ENCODE results near the gene ST8SIA2.
"Not testable (repeated sequence)": the region's sequence is repeated elsewhere in the genome, so short reads cannot be mapped to it uniquely, and the experiment has no call there.

Gene ST8SIA2

DNA sequence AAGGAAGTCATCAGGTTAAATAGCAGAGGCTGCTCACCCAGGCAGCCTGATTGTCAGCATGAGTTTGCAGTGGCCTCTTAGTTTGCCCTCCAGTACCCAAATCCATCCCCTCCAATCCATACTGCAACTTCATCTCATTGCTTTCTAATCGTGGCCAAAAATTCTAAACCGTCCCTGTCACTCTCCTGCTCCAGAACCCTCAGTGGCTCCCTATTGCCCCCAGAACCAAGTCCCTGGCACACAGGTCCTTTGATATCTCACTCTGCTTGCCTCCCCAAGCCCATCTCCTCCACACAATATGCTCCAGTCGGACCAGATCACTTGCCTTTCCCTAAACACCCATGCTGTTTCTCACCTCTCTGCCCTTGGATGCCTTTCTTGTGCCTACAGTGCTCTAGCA, 49.7 kb downstream of the ST8SIA2 start:
- DNase-seq (ENCODE audit: low read depth) = no peak

DNA sequence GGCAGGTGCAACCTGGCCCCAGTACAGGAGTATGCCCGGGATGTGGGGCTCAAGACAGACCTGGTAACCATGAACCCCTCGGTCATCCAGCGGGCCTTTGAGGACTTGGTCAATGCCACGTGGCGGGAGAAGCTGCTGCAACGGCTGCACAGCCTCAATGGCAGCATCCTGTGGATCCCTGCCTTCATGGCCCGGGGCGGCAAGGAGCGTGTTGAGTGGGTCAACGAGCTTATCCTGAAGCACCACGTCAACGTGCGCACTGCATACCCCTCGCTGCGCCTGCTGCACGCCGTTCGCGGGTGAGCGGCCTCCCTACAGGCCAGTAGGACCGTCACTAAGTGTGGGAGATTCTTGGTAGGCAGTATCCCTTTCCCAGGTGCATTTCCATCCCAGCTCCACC, 51.0 kb downstream of the ST8SIA2 start:
- no peak for DNase-seq (ENCODE audit: low read depth)

DNA sequence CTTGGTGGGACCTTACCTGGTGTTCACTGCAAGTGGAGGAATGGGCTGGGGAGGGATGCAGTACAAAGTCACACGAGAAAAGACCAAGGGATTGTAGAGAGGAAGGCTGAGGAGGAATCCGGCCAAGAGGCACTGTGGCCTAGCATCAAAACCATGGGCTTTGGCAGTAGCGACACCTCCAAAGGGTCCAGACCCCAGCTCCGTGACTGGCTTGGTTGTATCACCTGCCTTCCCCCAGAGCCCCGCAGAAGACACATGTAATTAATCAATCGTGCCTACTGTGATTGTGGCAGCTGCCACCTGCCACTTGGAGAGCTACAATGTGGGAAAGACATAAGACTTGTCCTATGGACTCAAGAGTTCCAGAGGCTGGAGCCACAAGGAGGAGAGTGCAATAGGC, 54.7 kb downstream of the ST8SIA2 start:
- DNase-seq (ENCODE audit: low read depth) = no peak

DNA sequence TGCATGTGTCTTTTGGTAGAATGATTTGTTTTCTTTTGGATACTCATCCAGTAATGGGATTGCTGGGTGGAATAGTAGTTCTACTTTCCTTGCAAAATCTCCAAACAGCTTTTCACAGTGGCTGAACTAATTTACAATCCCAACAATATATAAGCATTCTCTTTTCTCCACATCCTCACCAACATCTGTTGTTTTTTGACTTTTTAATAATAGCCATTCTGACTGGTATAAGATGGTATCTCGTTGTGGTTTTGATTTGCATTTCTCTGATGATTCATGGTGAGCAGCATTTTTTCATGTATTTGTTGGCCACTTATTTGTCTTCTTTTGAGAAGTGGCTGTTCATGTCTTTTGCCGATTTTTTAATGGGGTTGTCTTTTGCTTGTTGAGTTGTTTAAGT, 55.8 kb downstream of the ST8SIA2 start:
- no peak for DNase-seq (ENCODE audit: low read depth)

DNA sequence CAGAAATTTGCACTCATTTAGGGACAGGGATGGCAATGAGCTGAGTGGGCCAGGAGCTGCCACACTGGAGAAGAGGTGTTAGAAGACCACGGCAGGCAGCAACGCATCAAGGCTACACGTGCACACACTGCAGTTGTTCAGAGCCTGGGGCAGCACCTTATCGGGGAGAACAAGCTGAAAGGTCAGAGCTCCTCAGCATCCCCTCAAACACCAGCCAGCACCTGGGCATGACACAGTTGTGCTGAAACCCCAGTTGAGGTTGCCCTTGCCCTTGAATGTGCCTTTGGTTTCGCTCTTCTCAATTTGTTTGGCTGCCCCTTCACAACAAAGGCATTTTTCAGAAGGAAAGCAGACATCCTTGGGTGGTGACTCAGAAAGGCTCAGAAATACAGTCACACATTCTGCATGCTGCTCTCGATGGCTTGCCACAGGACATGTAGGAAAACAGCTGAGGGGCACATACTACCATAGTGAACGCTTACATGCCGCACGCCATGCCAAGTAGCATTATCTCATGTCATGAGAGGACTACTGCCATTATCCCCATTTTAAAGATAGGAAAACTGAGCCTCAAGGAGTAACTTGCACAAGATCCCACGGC, 57.6 kb downstream of the ST8SIA2 start:
- DNase-seq (ENCODE audit: low read depth) = no peak

DNA sequence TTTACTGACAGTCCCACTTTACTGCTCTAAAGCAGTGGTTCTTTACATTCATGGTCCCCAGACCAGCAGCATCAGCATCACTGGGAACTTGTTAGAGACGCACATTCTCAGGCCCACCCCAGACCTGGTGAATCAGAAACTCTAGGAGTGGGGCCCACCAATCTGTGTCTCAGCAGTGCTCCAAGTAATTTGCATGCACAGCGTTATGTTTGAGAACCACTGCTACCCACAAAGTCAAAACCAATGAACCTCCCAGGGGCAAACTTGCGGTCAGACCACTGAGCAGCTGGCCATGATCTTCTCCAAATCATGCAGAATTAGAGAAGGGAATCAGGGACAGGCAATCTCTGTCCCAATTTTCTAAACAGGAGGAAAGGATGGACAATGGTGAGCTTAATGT, 58.5 kb downstream of the ST8SIA2 start:
- DNase-seq (ENCODE audit: low read depth) = no peak

- DNase-seq (ENCODE audit: low read depth) = no peak
Measured at GRCh38 chr15:92453607-92454006, 59.9 kb downstream of the ST8SIA2 start.

GRCh38 chr15:92454555-92455105, 60.9 kb downstream of the ST8SIA2 start:
- DNase-seq (ENCODE audit: low read depth) = no peak

DNA sequence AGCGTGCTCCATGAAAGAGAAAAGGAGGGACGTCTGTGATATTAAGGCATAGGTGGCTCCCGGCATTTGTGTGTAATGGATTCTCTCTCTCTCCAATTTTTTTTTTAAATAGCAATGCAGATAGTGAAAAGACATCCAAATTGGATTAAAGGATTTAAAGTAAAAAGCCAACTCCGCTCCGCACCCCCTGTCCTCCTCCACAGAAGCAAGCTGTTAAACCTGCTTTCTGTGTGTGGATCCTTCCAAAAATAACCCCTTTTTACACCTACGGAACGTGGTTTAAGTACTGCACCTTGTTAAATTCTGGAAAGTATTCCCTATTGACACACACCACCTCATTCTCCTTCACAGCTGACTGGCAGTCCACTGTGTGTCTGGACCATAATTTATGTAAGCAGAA, 61.6 kb downstream of the ST8SIA2 start:
- no peak for DNase-seq (ENCODE audit: low read depth)

DNA sequence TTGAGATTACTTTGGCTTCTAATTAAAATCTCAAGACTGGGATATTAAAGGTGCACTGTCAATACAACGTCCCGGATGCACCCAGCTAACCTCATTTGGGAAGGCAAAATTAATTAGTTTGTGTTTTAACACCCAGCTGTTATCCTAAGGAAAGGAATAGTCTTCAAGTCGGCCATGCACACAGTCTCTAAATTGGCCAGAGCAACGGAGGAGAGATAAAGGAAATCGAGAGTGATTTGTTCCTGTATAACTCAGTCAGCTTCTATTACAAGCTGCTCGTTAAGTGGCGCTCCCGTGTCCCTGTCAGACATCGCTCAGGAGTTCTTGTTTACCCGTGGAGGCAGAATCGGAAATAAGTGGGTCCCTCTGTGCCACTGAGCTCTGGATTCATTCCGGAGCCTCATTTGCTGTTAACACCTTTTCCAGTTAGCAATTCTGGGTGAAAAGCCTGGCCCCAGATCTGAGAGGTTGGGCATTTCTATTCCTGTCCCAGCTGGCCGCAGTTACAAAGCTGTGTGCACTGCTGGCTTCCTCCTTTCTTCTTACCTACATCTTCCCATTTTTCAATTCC, 63.9 kb downstream of the ST8SIA2 start:
- DNase-seq (ENCODE audit: low read depth) = no peak

DNA sequence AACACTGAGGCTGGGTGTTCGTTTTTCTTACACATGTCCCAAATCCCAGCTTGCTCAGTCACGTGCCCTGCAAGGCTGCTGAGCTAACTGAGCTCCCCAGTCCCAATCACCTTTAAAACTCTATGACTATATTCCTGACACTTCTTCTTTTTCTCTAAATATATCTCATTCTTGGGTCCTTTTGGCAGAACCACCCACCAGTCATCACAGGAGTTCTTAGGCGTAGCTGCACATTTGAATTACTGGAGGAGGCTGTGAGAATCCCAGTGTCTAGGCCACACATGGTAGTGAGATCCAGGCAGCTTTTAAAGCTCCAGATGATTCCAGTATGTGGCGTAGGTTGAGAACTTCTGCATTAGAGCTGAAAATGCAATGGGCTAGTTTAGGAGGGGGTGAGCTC, 66.3 kb downstream of the ST8SIA2 start:
- DNase-seq (ENCODE audit: low read depth) = no peak

DNA sequence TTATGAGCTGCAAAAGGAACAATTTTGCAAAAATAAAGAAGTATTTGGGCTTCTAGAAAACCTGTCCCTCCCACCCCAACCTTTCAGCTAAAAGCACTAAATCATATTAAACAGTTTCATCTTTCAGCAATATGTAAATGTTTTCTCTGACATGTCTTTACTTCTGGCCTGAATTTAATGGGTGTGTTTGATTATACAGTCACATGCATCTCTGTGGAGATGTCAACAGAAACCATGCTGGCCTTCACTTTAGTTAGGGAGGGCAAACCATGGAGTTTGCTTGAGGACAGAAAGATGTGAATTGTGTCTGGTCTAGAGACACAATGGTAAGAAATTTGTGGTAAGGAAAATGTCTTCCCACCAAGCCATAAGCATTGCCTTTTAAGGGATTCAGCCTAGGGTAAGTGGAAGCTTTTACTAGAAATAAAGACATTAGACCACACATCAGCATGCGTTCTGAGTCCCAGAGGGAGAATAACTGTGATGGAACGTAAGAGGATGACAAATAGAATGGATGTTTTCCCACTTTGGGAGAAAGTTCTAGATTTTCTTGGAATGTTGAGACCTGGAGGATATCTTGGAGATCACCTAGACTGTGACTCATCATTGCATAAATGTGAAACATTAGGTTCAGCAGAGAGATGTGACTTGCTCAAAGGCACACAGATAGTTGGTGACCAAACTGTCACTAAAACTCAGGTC, 68.9 kb downstream of the ST8SIA2 start:
- no peak for DNase-seq (ENCODE audit: low read depth)

DNA sequence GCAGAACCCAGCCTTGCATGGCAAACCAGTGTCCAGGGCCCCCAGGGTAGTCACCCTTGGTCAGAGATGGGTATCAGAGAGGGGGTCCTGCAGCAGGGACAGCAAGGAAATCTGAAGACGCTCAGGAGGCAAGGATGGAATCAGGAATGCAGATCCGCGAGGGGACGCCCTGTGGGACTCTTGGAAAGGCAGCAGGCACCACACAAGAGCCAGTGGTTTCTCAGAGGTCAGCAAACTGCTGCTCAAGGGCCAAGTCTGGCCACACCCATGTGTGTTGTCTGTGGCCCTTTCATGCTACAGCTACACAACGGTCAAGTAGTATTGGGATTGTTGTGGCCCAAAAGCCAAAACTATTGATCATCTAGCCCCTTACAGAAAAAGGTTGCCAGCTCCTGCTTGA, 69.7 kb downstream of the ST8SIA2 start:
- DNase-seq (ENCODE audit: low read depth) = no peak

- no peak for DNase-seq (ENCODE audit: low read depth)
Measured at GRCh38 chr15:92463826-92464225, 70.1 kb downstream of the ST8SIA2 start.

DNA sequence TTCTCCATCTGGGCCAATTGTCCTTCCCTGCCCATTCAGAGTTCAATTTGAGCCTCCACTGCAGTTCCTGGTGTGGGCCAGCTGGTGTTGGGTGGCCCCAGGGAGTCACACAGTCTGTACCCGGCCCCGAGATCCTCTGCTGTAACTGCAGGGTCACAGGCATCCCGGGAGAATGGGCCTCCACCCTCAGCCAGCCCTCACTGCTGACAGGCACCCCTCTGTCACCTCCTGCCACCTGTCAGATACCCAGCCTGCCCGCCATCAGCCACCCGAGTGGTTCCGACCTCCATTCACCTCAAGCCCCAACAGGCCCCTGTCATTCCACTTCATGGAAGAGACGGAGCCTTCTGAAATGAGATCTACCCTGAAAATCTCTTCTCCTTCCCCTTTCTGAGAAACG, 73.2 kb downstream of the ST8SIA2 start:
- no peak for DNase-seq (ENCODE audit: low read depth)

- no peak for DNase-seq (ENCODE audit: low read depth)
Measured at GRCh38 chr15:92467245-92467644, 73.6 kb downstream of the ST8SIA2 start.

DNA sequence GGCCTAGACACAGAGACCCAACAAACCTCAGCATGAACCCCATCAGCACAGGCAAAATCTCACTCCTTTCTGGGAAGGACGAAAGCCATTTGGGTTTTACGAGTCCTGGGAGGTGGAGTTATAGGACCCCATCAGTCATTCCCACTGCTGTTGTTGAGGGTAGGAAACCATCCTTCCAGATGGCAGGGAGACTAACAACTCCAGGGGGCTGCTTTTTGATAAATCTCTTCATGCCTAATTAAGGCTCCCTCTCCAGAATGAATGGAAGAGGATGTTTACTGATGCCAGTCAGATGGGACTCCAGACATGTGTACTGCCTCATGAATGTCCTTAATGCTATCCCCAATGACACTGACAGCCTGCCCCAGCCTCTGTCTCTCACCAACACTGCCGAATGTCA, 75.3 kb downstream of the ST8SIA2 start:
- DNase-seq (ENCODE audit: low read depth) = no peak

GRCh38 chr15:92471288-92471687, 77.6 kb downstream of the ST8SIA2 start:
- no peak for DNase-seq (ENCODE audit: low read depth)

DNA sequence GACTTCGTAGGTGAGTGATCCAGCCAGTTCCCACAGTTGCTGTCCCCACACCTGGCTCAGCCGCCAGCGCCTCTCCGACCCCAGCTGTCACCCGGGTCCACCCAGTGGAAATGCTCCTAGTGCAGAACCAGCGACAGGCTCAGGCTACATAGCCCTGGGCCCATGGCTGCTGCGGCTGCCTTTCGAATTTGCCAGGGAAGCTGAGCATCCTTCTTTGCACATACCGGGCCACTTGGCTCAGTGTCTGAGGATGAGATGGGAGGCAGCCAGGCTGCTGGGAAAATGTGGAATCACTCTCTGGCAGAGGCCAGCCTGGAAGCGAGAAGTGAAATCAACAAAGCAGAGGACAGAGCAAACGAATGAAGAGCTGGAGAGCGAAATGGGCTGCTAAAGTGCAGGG, 80.1 kb downstream of the ST8SIA2 start:
- no peak for DNase-seq (ENCODE audit: low read depth)

- not testable (repeated sequence) for DNase-seq (ENCODE audit: low read depth)
Measured at GRCh38 chr15:92479730-92480129, 86.0 kb downstream of the ST8SIA2 start.

DNA sequence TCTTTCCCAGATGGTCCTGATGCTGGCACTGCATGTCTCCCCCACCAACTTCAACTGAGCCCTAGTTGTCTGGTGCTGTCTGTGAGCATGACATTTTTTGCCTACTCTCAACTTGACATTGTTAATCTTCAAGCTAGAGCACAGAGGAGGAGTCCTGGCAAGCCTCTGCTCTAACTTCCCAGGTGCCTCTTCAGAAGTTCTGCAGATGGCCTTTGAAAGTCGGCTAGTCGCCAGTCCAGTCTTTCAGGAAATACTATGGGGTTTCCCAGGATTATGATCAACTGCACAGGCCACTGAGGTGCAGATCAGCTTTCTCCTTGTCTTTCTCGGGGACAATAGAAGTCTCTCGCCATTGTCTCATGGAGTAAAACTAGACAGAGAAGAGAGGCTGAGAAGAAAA, 86.7 kb downstream of the ST8SIA2 start:
- no peak for DNase-seq (ENCODE audit: low read depth)

DNA sequence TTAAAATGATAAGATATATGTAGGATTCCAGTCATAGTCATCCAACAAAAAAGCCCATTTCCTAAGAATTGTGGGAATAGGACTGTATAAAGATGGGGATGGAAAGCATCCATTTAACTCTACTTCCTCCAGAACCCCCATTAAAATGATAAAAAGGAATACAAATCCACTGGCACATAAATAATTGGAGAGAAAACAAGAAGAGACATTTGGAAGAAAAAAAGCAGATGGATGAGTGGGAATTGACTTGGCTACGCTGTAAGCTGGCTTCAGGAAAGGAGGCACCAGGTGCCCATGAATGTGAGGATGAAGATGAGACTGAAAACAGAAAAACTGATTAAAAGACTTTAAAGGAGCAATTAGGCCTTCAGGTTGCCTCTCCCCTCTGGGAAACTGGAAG, 91.8 kb downstream of the ST8SIA2 start:
- DNase-seq (ENCODE audit: low read depth) = no peak

- DNase-seq (ENCODE audit: low read depth) = no peak
Measured at GRCh38 chr15:92492551-92493115, 99.0 kb downstream of the ST8SIA2 start.
